Testis (tissue), 2 donors: ENCODE measurements around the gene ACLY.

Experiments
- CTCF ChIP-seq, 3 experiments: fragments of 450-650 bp in 2 of 3; fragments of 200-600 bp in 1 of 3; sonication (generic) in 1 of 3; IDR thresholded peaks; one replicate each; pipeline ENCODE4 v1.5.1; 2016 to 2019; ENCODE audit warnings: antibody characterized with exemption in 3 of 3, mild to moderate bottlenecking in 2 of 3, moderate library complexity in 1 of 3
- POLR2A ChIP-seq: fragments of 450-650 bp; IDR thresholded peaks from one replicate; pipeline ENCODE4 v1.6.1; 2017; ENCODE audit warnings: antibody characterized with exemption, mild to moderate bottlenecking, moderate library complexity

DNA sequence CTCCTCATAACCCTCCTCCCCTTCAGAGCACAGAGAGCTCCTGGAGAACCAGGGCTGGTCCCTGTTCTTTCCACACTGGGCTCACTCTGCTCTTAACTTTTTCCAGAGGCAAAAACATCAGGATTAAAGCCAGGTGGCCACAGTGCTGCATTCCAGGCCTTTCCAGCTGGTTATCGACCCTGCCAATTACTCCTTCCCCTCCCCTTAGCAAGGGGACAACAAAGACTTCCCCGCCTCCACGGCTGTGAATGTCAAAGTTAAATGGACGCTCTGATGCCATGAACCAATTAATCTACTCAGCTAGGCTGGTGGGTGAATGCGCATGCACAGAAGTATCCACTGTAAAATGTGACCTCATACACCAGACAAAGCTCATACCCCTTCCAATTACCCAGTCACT is 23.1 kb downstream of the ACLY start:
- TF ChIP-seq CTCF (IDR thresholded peaks at IDR 0.05) (no peak), POLR2A (no peak)
